Small intestine (tissue), 7 donors: ENCODE data around the gene PRDM2. TPM values are rescaled to one million over a fixed set of nuclear protein-coding genes. Genes with fewer than 3 reads are reported as not detected.
A peak's percentile ranks its signal among the peaks of the same experiment; 100 is the strongest.
"Not testable (repeated sequence)": the region's sequence is repeated elsewhere in the genome, so short reads cannot be mapped to it uniquely, and the experiment has no call there.

ENCODE experiments used
- DNase-seq, 2 donors: peaks; one replicate each; pipeline versions ENCODE4 v3.0.0 to v3.0.0-alpha.2; 2013
- FAIRE-seq: peaks from 2 replicates; lab custom pipeline; 2012; peaks lifted over from hg19 to GRCh38; lab: Jason Lieb, UNC
- H3K27ac ChIP-seq, 3 donors: one replicate each; pipeline ENCODE4 v1.5.1; 2013; ENCODE audit warnings: low read length in 2 of 3, mild to moderate bottlenecking in 2 of 3, control low read depth in 1 of 3, inconsistent platforms in 1 of 3, low read depth in 1 of 3, moderate library complexity in 1 of 3
- H3K27me3 ChIP-seq, 3 donors: one replicate each; pipeline ENCODE4 v1.6.1; 2013; ENCODE audit warnings: low read length in 3 of 3, inconsistent platforms in 1 of 3; ENCODE audit not compliant: control insufficient read depth in 3 of 3, insufficient read depth in 3 of 3
- H3K36me3 ChIP-seq, 3 donors: one replicate each; pipeline ENCODE4 v1.6.1; 2013; ENCODE audit warnings: low read length in 3 of 3, inconsistent platforms in 1 of 3, low read depth in 1 of 3, mild to moderate bottlenecking in 1 of 3, moderate library complexity in 1 of 3; ENCODE audit not compliant: control insufficient read depth in 3 of 3, insufficient read depth in 2 of 3
- H3K4me1 ChIP-seq, 3 donors: one replicate each; pipeline ENCODE4 v1.6.1; 2013; ENCODE audit warnings: low read length in 2 of 3, inconsistent platforms in 1 of 3, low read depth in 1 of 3, mild to moderate bottlenecking in 1 of 3, moderate library complexity in 1 of 3; ENCODE audit not compliant: control insufficient read depth in 3 of 3, insufficient read depth in 2 of 3
- H3K4me3 ChIP-seq, 3 donors: one replicate each; pipeline ENCODE4 v1.5.1; 2013; ENCODE audit warnings: low read length in 3 of 3, control low read depth in 1 of 3, inconsistent platforms in 1 of 3, low read depth in 1 of 3, mild to moderate bottlenecking in 1 of 3, moderate library complexity in 1 of 3
- H3K9me3 ChIP-seq, 2 donors: one replicate each; pipeline ENCODE4 v1.6.1; 2013; ENCODE audit warnings: low read depth in 1 of 2, low read length in 1 of 2; ENCODE audit not compliant: control insufficient read depth in 2 of 2, insufficient read depth in 1 of 2
- WGBS, 3 donors: extraction: QIAGEN DNeasy Blood & Tissue Kit; methylation state at CpG; one replicate each; pipeline ENCODE4 v1.1.7; 2013; 5-methylcytosine and 5-hydroxymethylcytosine counted together
- polyA plus RNA-seq, 4 donors: library from polyadenylated mRNA; stranded (reverse) in 3 of 4; unstranded in 1 of 4; fragments of 200-250 nt in 3 of 4; fragments of 120-200 nt in 1 of 4; gene quantifications; one replicate each; pipeline versions ENCODE4 v1.2.1 to v1.2.3, GENCODE V29; 2013
- donor health status: healthy with polysubstance abuse.
- donor health status: control.
- donor health status: control.
- donor health status: Bipolar disorder and iron deficiency.
- donor health status: healthy.

The PRDM2 gene
- polyA plus RNA-seq, 4 donors: 9.5 to 22.7 (median 11.7) TPM

- not testable (repeated sequence) for H3K27me3 ChIP-seq, FAIRE-seq, H3K27ac ChIP-seq, DNase-seq, H3K4me3 ChIP-seq, H3K36me3 ChIP-seq, H3K9me3 ChIP-seq, H3K4me1 ChIP-seq
- WGBS, 3 donors: 92 to 99% (median 96%) methylated on average over 8 to 9 of the region's 9 CpGs
Observed at GRCh38 chr1:13715616-13716287, 15.8 kb downstream of the PRDM2 start.

DNA sequence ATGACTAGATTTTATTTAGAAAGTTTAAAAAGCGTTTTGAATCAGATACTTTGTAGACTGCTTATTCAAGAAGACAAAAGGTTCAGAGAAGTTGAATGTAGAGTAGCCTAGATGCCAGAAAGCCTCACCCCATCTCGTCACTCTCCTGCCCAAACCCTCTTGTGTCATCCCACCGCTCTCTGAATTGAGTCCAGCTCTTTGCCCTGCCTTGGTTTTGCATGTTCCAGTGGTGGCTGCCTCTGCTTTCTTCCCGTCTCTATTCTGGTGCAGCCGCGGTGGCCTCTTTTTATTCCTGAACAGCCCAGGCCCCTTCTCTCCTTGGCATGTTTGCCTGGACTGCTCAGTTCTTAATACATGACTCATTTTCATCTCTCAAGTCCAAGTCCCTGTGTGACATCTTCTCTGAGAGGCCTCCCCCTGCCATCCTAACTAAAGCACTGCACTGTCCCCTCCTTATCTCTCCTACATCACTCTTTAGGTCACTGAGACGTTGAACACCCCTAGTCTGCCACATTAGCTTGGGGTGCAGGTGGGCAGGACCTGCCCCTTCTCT is 22.9 kb downstream of the PRDM2 start:
- Histone ChIP-seq H3K4me3 (no peak overlapping the region), H3K36me3 (no peaks in the 10 kb centered on the region), H3K9me3 (no peaks in the 10 kb centered on the region), H3K27ac (no peak overlapping the region), H3K4me1 (no peaks in the 10 kb centered on the region), H3K27me3 (no peaks in the 10 kb centered on the region)
- no peak for FAIRE-seq
- 89 to 94% (median 91%) methylated on average over 7 of the region's 7 CpGs for WGBS, 3 donors
- no peak for DNase-seq

GRCh38 chr1:13723810-13724209 is 23.8 kb downstream of the PRDM2 start:
- DNase-seq: no peak
- Histone ChIP-seq H3K27me3 (no peaks in the 10 kb centered on the region), H3K9me3 (no peaks in the 10 kb centered on the region), H3K36me3 (no peaks in the 10 kb centered on the region), H3K27ac (no peak overlapping the region), H3K4me1 (no peaks in the 10 kb centered on the region), H3K4me3 (no peak overlapping the region)
- WGBS, 3 donors: 91 to 98% (median 93%) methylated on average over 4 of the region's 4 CpGs
- FAIRE-seq: no peak

DNA sequence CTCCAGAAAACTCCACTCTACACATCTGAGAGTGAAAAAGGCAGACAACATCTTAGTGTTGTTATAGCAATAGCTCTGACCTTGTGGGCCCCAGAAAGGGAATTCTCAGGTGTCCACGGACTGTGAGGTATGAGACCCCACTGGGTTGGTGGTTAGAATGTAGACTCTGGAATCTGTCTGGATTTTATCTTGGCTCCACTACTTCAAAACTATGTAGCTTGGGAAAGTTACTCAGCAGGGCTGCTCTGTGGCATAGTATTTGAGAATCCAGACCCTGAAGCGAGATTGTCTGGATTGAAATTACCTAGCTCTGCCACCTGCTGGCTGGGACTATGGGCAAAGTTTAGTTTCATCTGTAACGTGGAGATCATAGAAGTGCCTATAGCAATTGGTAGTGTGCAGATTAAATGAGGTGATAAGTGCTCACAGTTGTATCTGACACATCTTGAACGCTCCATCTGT is 25.8 kb downstream of the PRDM2 start:
- no peaks in the 10 kb centered on the region for H3K4me1 ChIP-seq
- H3K4me3 ChIP-seq: no peak overlapping the region
- H3K36me3 ChIP-seq: no peaks in the 10 kb centered on the region
- no peaks in the 10 kb centered on the region for H3K27me3 ChIP-seq
- DNase-seq (peak; percentile 63 to 66), FAIRE-seq (no peak)
- 34 to 61% (median 35%) methylated on average over 4 of the region's 4 CpGs for WGBS, 3 donors
- H3K9me3 ChIP-seq: no peaks in the 10 kb centered on the region
- H3K27ac ChIP-seq: no peak overlapping the region

GRCh38 chr1:13728091-13728715 is 28.2 kb downstream of the PRDM2 start:
- Histone ChIP-seq H3K4me3 (no peak overlapping the region), H3K9me3 (no peaks in the 10 kb centered on the region), H3K4me1 (no peaks in the 10 kb centered on the region), H3K27me3 (no peaks in the 10 kb centered on the region), H3K27ac (no peak overlapping the region), H3K36me3 (peaks cover 0 to 5% (median 0%) of the 10 kb centered on the region in 3 donors)
- WGBS, 3 donors: 80 to 92% (median 83%) methylated on average over 4 of the region's 4 CpGs
- FAIRE-seq (no peak), DNase-seq (no peak)

DNA sequence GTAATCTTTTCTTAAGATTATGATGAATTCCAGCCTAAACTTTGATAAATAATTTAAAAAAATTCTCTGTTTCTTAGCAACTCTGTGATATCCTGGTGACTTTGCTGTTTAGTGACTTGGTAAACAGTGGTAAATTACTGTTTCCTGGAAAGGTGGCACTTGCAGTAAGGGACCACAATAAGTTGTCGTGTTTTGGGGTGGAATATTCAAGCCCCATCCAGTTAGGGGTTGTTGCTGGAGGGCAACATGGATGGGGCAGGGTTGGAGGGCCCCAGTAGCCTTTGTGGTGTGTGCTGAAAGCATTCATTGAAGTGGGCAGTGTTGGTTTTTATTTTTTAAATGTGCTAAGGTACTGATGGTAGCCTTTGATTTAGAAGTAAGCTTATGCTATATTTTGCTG is 30.3 kb downstream of the PRDM2 start:
- no peak overlapping the region for H3K4me3 ChIP-seq
- 48 to 65% (median 64%) methylated on average over 1 of the region's 1 CpG for WGBS, 3 donors
- DNase-seq (no peak), FAIRE-seq (no peak)
- H3K27ac ChIP-seq: peak overlapping the region in 2 of 3 donors; percentile 63 to 83
- peaks cover 0 to 5% (median 0%) of the 10 kb centered on the region in 3 donors for H3K36me3 ChIP-seq
- H3K9me3 ChIP-seq: no peaks in the 10 kb centered on the region
- H3K27me3 ChIP-seq: no peaks in the 10 kb centered on the region
- H3K4me1 ChIP-seq: no peaks in the 10 kb centered on the region

- Histone ChIP-seq H3K9me3 (no peaks in the 10 kb centered on the region), H3K27ac (peak overlapping the region in 1 of 3 donors; percentile 83), H3K27me3 (no peaks in the 10 kb centered on the region), H3K4me3 (no peak overlapping the region), H3K4me1 (no peaks in the 10 kb centered on the region), H3K36me3 (peaks cover 0 to 5% (median 0%) of the 10 kb centered on the region in 3 donors)
- WGBS, 3 donors: 52 to 69% (median 59%) methylated on average over 12 of the region's 12 CpGs
- DNase-seq: peak; percentile 41 to 53
- FAIRE-seq: no peak
Observed at GRCh38 chr1:13730751-13731482, 30.9 kb downstream of the PRDM2 start.

DNA sequence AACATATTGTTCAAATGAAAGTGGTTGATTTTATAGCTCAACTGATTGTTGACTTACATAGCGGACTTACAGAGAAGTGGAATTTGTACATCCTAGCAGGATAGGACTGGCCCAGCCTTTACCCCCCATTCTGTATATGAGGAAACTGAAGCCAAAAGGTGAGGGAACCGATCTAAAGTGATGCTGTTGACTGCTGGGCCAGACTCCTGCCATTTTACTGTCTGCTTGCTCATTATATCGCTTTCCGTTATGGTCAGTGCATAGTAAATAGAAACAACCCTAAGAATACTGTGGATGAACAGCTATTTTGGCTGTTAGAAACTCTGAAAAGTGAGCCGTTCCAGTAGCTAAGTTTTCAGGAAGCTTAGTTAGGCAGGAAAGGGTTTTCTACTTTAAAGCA is 31.9 kb downstream of the PRDM2 start:
- Histone ChIP-seq H3K27me3 (no peaks in the 10 kb centered on the region), H3K4me1 (peaks cover 0 to 1% (median 0%) of the 10 kb centered on the region in 3 donors), H3K27ac (peak overlapping the region in 2 of 3 donors; percentile 20 to 80), H3K36me3 (peaks cover 0 to 7% (median 0%) of the 10 kb centered on the region in 3 donors), H3K9me3 (no peaks in the 10 kb centered on the region), H3K4me3 (no peak overlapping the region)
- FAIRE-seq: no peak
- WGBS, 3 donors: 88 to 92% (median 89%) methylated on average over 5 of the region's 5 CpGs
- DNase-seq: no peak
